PC-3 (cell line): ENCODE measurements around the gene PASK. TPM values are rescaled to one million over a fixed set of nuclear protein-coding genes. Genes with fewer than 3 reads are reported as not detected.

Source experiments
- ATAC-seq: fragments of 200-7000 bp; cut with Tn5 transposase; 2 replicates; pipeline ENCODE4 v1.9.1; 2020; ENCODE audit warnings: mild to moderate bottlenecking, moderate library complexity
- BruUV-seq: library from RNA; stranded (reverse); fragments of 400-500 nt; replicated peaks from 2 replicates; lab custom pipeline; 2021; lab: Mats Ljungman, UMichigan
- CTCF ChIA-PET: fragments of 300-600 bp; sonication (Branson Sonifier 250); formaldehyde crosslinking; loops from one replicate; lab custom pipeline; 2022; ENCODE audit warnings: antibody characterized with exemption; lab: Charles Lee
- POLR2A ChIA-PET: fragments of 300-600 bp; sonication (Branson Sonifier 250); formaldehyde crosslinking; loops from one replicate; lab custom pipeline; 2022; ENCODE audit warnings: antibody characterized with exemption; ENCODE audit not compliant: unreplicated experiment; lab: Charles Lee
- DNase-seq: peaks from one replicate; pipeline ENCODE4 v3.0.0-alpha.2; 2015
- H2AFZ ChIP-seq: fragments of 300-600 bp; sonication (generic); 2 replicates; pipeline ENCODE4 v1.6.0; 2016; ENCODE audit warnings: antibody characterized with exemption, low read length
- H3F3A ChIP-seq: fragments of 300-600 bp; sonication (generic); one replicate; pipeline ENCODE4 v1.6.0; 2017; ENCODE audit warnings: antibody characterized with exemption, low read length, control low read depth, mild to moderate bottlenecking; ENCODE audit not compliant: unreplicated experiment
- H3K27ac ChIP-seq: fragments of 300-600 bp; sonication (generic); 2 replicates; pipeline ENCODE4 v1.5.1; 2016; ENCODE audit warnings: mild to moderate bottlenecking, low read length
- H3K27me3 ChIP-seq: fragments of 300-600 bp; sonication (generic); 2 replicates; pipeline ENCODE4 v1.6.1; 2016; ENCODE audit warnings: low read length, mixed read lengths
- H3K36me3 ChIP-seq: fragments of 300-600 bp; sonication (generic); 2 replicates; pipeline ENCODE4 v1.6.1; 2016; ENCODE audit warnings: low read depth, mixed run types, low read length, mixed read lengths
- H3K4me1 ChIP-seq: fragments of 300-600 bp; sonication (generic); 2 replicates; pipeline ENCODE4 v1.5.1; 2016; ENCODE audit warnings: low read length; ENCODE audit not compliant: insufficient read depth
- H3K4me2 ChIP-seq: fragments of 300-600 bp; sonication (generic); 2 replicates; pipeline ENCODE4 v1.6.0; 2016; ENCODE audit warnings: low read length
- H3K4me3 ChIP-seq: fragments of 300-600 bp; sonication (generic); 2 replicates; pipeline ENCODE4 v1.5.1; 2016; ENCODE audit warnings: mild to moderate bottlenecking, low read length, mixed read lengths
- H3K79me2 ChIP-seq: fragments of 300-600 bp; sonication (generic); 2 replicates; pipeline ENCODE4 v1.6.1; 2017; ENCODE audit warnings: low read length, mixed read lengths
- H3K9ac ChIP-seq: fragments of 300-600 bp; sonication (generic); 2 replicates; pipeline ENCODE4 v1.6.0; 2016; ENCODE audit warnings: mild to moderate bottlenecking, low read length
- H3K9me2 ChIP-seq: fragments of 300-600 bp; sonication (generic); replicated peaks from 2 replicates; pipeline ENCODE4 v1.6.1; 2016; ENCODE audit warnings: mixed run types, low read length, mixed read lengths
- H3K9me3 ChIP-seq: fragments of 300-600 bp; sonication (generic); 2 replicates; pipeline ENCODE4 v1.6.1; 2016; ENCODE audit warnings: low read length, mixed read lengths
- H4K20me1 ChIP-seq: fragments of 300-600 bp; sonication (generic); 2 replicates; pipeline ENCODE4 v1.6.1; 2016; ENCODE audit warnings: low read length, mixed read lengths
- EZH2 ChIP-seq: fragments of 300-600 bp; sonication (generic); IDR thresholded peaks from one replicate; pipeline ENCODE4 v1.6.1; 2017; ENCODE audit warnings: antibody characterized with exemption, mild to moderate bottlenecking, low read length; ENCODE audit not compliant: unreplicated experiment
- EZH2phosphoT487 ChIP-seq: fragments of 300-600 bp; sonication (generic); IDR thresholded peaks from 2 replicates; pipeline ENCODE4 v1.6.1; 2018; ENCODE audit warnings: mild to moderate bottlenecking, antibody characterized with exemption, low read length, borderline replicate concordance
- intact Hi-C: fragments of 100-400 bp; cut with micrococcal nuclease; formaldehyde crosslinking; loops from 2 replicates; pipeline ENCODE4 v1.9.0; 2023
- total RNA-seq: library from RNA; depleted of rRNA; stranded (reverse); fragments of >200 nt; gene quantifications from 2 replicates; pipeline ENCODE4 v1.2.3, GENCODE V29; 2014
- TF ChIP-seq, protein P1 (sequence below): fragments of 300-600 bp; sonication (generic); conservative IDR thresholded peaks from 2 replicates; pipeline ENCODE4 v1.5.1; 2017; ENCODE audit warnings: antibody characterized with exemption, low read depth, mild to moderate bottlenecking, low read length

The PASK gene
- total RNA-seq, 1 experiment from 2014 or later = 4.1 TPM

DNA sequence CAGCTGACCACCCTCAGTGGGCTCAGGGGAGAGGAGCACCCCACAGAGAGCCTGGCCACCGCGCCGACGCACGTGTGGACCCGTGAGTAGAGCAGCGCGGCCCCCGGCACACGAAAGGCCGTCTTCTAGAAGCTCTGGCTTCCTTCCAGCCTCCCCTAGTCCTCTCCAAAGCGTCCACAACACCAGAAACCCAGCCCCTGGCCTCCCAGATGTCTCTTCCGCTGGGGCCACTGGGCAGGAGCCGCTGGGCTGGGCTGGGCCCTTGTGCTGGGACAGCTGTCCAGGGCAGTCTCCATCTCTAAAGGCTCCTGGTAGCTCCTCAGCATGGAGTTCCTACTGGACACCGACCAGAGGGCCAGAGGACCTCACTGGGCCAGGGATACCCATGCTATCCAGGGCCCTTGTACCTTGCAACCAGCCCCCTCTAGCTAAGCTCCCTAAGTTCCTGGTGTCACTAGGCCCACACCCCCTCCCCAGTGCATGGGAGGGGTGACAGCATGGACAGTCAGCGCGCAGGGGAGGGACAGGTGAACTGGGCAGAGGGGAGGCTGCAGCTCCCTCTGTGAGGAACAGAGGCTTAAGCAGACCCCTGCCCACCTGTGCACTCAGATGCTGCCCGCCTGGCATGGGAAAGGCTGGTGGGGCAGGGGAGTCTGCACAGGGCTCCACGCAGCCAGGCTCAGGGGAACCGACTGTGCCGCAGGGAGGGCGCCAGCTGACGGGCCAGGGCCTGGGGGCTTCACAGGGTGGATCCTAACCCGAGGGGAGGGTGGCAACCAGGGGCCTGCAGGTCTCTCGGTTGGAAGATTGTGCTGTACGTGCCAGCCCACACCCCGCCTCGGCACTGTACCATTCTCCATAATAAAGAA is 80.1 kb downstream of the PASK start:
- ATAC-seq = no peak

DNA sequence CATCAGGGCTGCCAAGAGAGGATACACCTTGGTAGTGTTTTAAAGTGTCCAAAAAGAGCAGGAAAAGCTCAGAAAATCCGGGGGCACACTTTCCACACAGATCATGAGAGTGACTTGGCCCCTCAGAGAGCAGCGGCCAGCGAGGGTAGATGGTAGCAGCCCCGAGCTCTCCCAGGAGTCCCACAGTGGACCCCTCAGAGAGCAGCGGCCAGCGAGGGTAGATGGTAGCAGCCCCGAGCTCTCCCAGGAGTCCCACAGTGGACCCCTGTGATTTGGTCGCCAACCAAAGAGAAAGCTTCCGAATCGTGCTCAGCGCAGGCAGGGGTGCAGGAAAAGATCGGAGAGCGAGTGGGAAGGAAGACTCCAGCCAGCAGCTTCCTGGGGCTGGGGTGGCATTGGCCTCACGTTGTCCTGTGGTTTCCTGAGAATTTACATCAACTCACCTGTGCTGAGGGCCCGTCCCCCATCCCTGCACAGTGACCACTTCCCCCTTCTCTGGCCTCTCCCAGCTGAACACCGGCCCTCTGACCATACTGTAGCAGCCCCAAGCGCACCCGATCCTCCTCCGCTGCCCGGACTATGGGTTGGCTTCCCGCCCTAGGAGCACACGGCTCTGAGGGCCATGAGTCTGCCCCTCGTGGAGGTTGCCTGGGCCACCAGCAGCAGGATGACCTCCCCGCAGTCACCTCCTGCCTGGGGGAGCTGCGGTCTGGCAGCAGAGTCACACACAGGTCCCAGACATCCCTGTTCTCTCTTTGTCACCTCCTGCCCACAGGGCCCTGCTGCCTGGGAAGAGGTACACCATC is 80.9 kb downstream of the PASK start:
- no peaks in the 10 kb centered on the region for H3K36me3 ChIP-seq
- no peak overlapping the region for H3K27ac ChIP-seq
- no peaks in the 10 kb centered on the region for H3F3A ChIP-seq
- no peaks in the 10 kb centered on the region for H3K9me2 ChIP-seq
- no peak overlapping the region for H3K4me3 ChIP-seq
- no peaks in the 10 kb centered on the region for H3K79me2 ChIP-seq
- CTCF ChIA-PET = no interaction called here
- no TSS peak for BruUV-seq
- POLR2A ChIA-PET = no interaction called here
- no peak overlapping the region for H2AFZ ChIP-seq
- no peaks in the 10 kb centered on the region; the same call in 1 of the 2 replicates for H3K4me1 ChIP-seq
- H3K9me3 ChIP-seq = no peaks in the 10 kb centered on the region
- H4K20me1 ChIP-seq = no peaks in the 10 kb centered on the region
- no peak overlapping the region for H3K4me2 ChIP-seq
- intact Hi-C loops = no loop called here
- TF ChIP-seq EZH2 (no peak), EZH2phosphoT487 (no peak)
- TF ChIP-seq, protein P1, sequence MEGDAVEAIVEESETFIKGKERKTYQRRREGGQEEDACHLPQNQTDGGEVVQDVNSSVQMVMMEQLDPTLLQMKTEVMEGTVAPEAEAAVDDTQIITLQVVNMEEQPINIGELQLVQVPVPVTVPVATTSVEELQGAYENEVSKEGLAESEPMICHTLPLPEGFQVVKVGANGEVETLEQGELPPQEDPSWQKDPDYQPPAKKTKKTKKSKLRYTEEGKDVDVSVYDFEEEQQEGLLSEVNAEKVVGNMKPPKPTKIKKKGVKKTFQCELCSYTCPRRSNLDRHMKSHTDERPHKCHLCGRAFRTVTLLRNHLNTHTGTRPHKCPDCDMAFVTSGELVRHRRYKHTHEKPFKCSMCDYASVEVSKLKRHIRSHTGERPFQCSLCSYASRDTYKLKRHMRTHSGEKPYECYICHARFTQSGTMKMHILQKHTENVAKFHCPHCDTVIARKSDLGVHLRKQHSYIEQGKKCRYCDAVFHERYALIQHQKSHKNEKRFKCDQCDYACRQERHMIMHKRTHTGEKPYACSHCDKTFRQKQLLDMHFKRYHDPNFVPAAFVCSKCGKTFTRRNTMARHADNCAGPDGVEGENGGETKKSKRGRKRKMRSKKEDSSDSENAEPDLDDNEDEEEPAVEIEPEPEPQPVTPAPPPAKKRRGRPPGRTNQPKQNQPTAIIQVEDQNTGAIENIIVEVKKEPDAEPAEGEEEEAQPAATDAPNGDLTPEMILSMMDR = no peak
- no peak for DNase-seq
- no peaks in the 10 kb centered on the region for H3K27me3 ChIP-seq
- no peak overlapping the region for H3K9ac ChIP-seq
- no peak for ATAC-seq

More for the DNA sequence above, 80.1 kb downstream of the PASK start:
- Histone ChIP-seq H3K4me3 (no peak overlapping the region), H3K9me2 (no peaks in the 10 kb centered on the region), H3F3A (no peaks in the 10 kb centered on the region), H3K27ac (no peak overlapping the region), H3K27me3 (no peaks in the 10 kb centered on the region), H3K79me2 (no peaks in the 10 kb centered on the region), H3K9ac (no peak overlapping the region), H4K20me1 (no peaks in the 10 kb centered on the region), H3K4me1 (no peaks in the 10 kb centered on the region), H3K36me3 (no peaks in the 10 kb centered on the region), H3K9me3 (no peaks in the 10 kb centered on the region), H2AFZ (no peak overlapping the region), H3K4me2 (no peak overlapping the region)
- TF ChIP-seq EZH2 = no peak
- POLR2A ChIA-PET = no interaction called here
- CTCF ChIA-PET = no interaction called here
- intact Hi-C loops = no loop called here
- no peak for DNase-seq
- no TSS peak for BruUV-seq

DNA sequence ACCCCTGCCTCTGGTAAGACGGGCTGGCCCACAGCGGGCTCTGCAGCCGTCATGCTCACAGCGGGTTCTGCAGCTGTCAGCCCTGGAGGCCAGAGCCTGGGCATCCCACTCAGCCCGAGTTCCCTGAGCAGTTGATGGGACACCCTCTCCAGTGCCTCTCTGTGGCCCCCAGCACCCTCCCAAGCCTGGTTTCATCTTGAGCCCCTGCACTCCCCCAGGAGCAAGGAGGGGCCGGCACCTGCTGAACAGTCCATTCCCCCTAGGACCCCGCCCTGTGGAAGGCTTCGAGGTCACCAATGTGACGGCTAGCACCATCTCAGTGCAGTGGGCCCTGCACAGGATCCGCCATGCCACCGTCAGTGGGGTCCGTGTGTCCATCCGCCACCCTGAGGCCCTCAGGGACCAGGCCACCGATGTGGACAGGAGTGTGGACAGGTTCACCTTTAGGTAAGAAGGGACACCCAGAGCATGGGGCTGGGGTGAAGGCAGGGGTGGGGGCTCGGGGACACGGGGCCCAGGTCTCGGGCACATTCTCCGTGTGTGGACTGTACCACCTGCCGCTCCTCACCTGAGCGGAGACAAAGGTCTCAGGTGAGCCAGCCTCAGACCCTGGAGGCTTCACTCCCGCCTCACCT is 81.7 kb downstream of the PASK start:
- Histone ChIP-seq H3F3A (no peaks in the 10 kb centered on the region), H3K79me2 (no peaks in the 10 kb centered on the region), H3K4me3 (no peak overlapping the region), H2AFZ (no peak overlapping the region), H3K9me3 (no peaks in the 10 kb centered on the region), H3K27ac (no peak overlapping the region), H3K9ac (no peak overlapping the region), H3K4me1 (no peaks in the 10 kb centered on the region; the same call in 1 of the 2 replicates), H3K9me2 (no peaks in the 10 kb centered on the region), H4K20me1 (no peaks in the 10 kb centered on the region), H3K27me3 (no peaks in the 10 kb centered on the region), H3K4me2 (no peak overlapping the region), H3K36me3 (no peaks in the 10 kb centered on the region)
- CTCF ChIA-PET = no interaction called here
- POLR2A ChIA-PET = no interaction called here
- no peak for DNase-seq
- no TSS peak for BruUV-seq
- no peak for TF ChIP-seq EZH2phosphoT487
- TF ChIP-seq, protein P1 = no peak
- intact Hi-C loops = no loop called here
- ATAC-seq = no peak
